HepG2 (cell line): ENCODE data around the gene SLC6A9. TPM values are rescaled to one million over a fixed set of nuclear protein-coding genes. Genes with fewer than 3 reads are reported as not detected.

Source experiments
- ATAC-seq: fragments of 200-7000 bp; cut with Tn5 transposase; 3 replicates; pipeline ENCODE4 v1.9.1; 2020; ENCODE audit warnings: mild to moderate bottlenecking, moderate library complexity
- BruUV-seq: library from RNA; stranded (reverse); fragments of 400-500 nt; replicated peaks from 2 replicates; lab custom pipeline; 2021; lab: Mats Ljungman, UMichigan
- CTCF ChIA-PET: fragments of 300-600 bp; formaldehyde crosslinking; extraction: SDS; loops from one replicate; lab custom pipeline; 2021; ENCODE audit warnings: low total read pairs, inconsistent platforms, low intra/inter-chr PET ratio; lab: Yijun Ruan, JAX
- POLR2A ChIA-PET: fragments of 350-600 bp; sonication (Branson Sonifier 250); formaldehyde crosslinking; loops from one replicate; lab custom pipeline; 2020; ENCODE audit warnings: antibody characterized with exemption, inconsistent platforms; lab: Yijun Ruan, JAX
- DNase-seq: peaks from one replicate; pipeline ENCODE4 v3.0.0-alpha.2; 2015; ENCODE audit warnings: low spot score
- FAIRE-seq: peaks from 3 replicates; lab custom pipeline; 2011; peaks lifted over from hg19 to GRCh38; lab: Jason Lieb, UNC
- H2AFZ ChIP-seq: one replicate; pipeline ENCODE4 v1.6.1; 2011; ENCODE audit warnings: low read length, inconsistent platforms
- H3K27ac ChIP-seq: fragments of 300-600 bp; 3 replicates; pipeline ENCODE4 v1.8.0; 2011; ENCODE audit warnings: mixed run types, mild to moderate bottlenecking, mixed read lengths, low read length, inconsistent platforms; ENCODE audit not compliant: insufficient read depth; ENCODE audit errors: extremely low read length
- H3K27me3 ChIP-seq, 2 experiments: fragments of 200-600 bp in 1 of 2; 2 replicates in 1 of 2; 3 replicates in 1 of 2; pipeline versions ENCODE4 v1.6.0 to v1.8.0; 2011; ENCODE audit warnings: low read length in 2 of 2, mild to moderate bottlenecking in 2 of 2, moderate library complexity in 2 of 2, inconsistent platforms in 1 of 2; ENCODE audit not compliant: insufficient read depth in 2 of 2, control insufficient read depth in 1 of 2
- H3K36me3 ChIP-seq, 2 experiments: fragments of 200-600 bp in 1 of 2; replicated peaks in 1 of 2; 2 replicates in 1 of 2; 3 replicates in 1 of 2; pipeline versions ENCODE4 v1.5.1 to v1.8.0; 2011; ENCODE audit warnings: low read length in 2 of 2, inconsistent platforms in 1 of 2; ENCODE audit not compliant: insufficient read depth in 2 of 2, control insufficient read depth in 1 of 2
- H3K4me1 ChIP-seq: 2 replicates; pipeline ENCODE4 v1.5.1; 2012; ENCODE audit warnings: low read length, inconsistent platforms; ENCODE audit not compliant: insufficient read depth
- H3K4me2 ChIP-seq: 2 replicates; pipeline ENCODE4 v1.6.0; 2011; ENCODE audit warnings: low read depth, low read length, inconsistent platforms
- H3K4me3 ChIP-seq, 3 experiments: fragments of 200-600 bp in 1 of 3; sonication (generic), shearing (Covaris generic) in 1 of 3; replicated peaks in 1 of 3; 2 replicates each; pipeline ENCODE4 v1.5.1; 2011 to 2016; ENCODE audit warnings: low read length in 3 of 3, inconsistent platforms in 2 of 3, low read depth in 2 of 3, mild to moderate bottlenecking in 2 of 3, control low read depth in 1 of 3, mixed read lengths in 1 of 3; ENCODE audit not compliant: insufficient read depth in 1 of 3
- H3K79me2 ChIP-seq: one replicate; pipeline ENCODE4 v1.6.1; 2011; ENCODE audit warnings: low read length, inconsistent platforms; ENCODE audit not compliant: insufficient read depth
- H3K9ac ChIP-seq: 2 replicates; pipeline ENCODE4 v1.6.0; 2011; ENCODE audit warnings: mild to moderate bottlenecking, low read depth, low read length, inconsistent platforms; ENCODE audit not compliant: insufficient read depth
- H3K9me3 ChIP-seq: 2 replicates; pipeline ENCODE4 v1.5.1; 2012; ENCODE audit warnings: mild to moderate bottlenecking, low read length
- H4K20me1 ChIP-seq: 2 replicates; pipeline ENCODE4 v1.6.0; 2011; ENCODE audit warnings: inconsistent platforms, mild to moderate bottlenecking, low read length, moderate library complexity; ENCODE audit not compliant: insufficient read depth
- ATM ChIP-seq: fragments of 450-650 bp; IDR thresholded peaks from 2 replicates; pipeline ENCODE4 v1.7.1; 2017; ENCODE audit warnings: mild to moderate bottlenecking, borderline replicate concordance
- BATF2 ChIP-seq: sonication (generic); formaldehyde crosslinking; IDR thresholded peaks from 2 replicates; pipeline ENCODE4 v1.8.0; 2022; ENCODE audit warnings: mild to moderate bottlenecking, missing genetic modification reagents, moderate library complexity
- FOXC1 ChIP-seq: sonication (generic); formaldehyde crosslinking; IDR thresholded peaks from 2 replicates; pipeline ENCODE4 v1.8.0; 2022; ENCODE audit warnings: mild to moderate bottlenecking, missing genetic modification reagents, borderline replicate concordance
- MYPOP ChIP-seq: sonication (generic); formaldehyde crosslinking; IDR thresholded peaks from 2 replicates; pipeline ENCODE4 v1.8.1; 2023; ENCODE audit warnings: mild to moderate bottlenecking, moderate library complexity, missing genetic modification reagents
- POLR2AphosphoS2 ChIP-seq: IDR thresholded peaks from 2 replicates; pipeline ENCODE4 v1.6.1; 2011; ENCODE audit warnings: low read depth, low read length, improper control_type of control experiment
- ZNF720 ChIP-seq: sonication (generic); formaldehyde crosslinking; IDR thresholded peaks from 2 replicates; pipeline ENCODE4 v1.4.0; 2020; ENCODE audit warnings: missing genetic modification reagents
- WGBS: methylation state at CpG from one replicate; pipeline ENCODE4 v1.1.6; 2017; ENCODE audit warnings: low lambda C conversion rate; 5-methylcytosine and 5-hydroxymethylcytosine counted together
- in situ Hi-C: cut with HindIII; loops from 2 replicates; pipeline ENCODE4 v1.10.0; 2017; ENCODE audit warnings: low pct_unique_long_range_greater_than_20kb; ENCODE audit not compliant: extremely low pct_ligation_motif_present
- intact Hi-C: fragments of 100-400 bp; cut with micrococcal nuclease; formaldehyde crosslinking; loops from one replicate; pipeline ENCODE4 v1.10.0; 2022; ENCODE audit not compliant: unreplicated experiment
- polyA plus RNA-seq, 8 experiments: library from polyadenylated mRNA; depleted of rRNA in 3 of 8; stranded (reverse) in 7 of 8; unstranded in 1 of 8; fragments of >200 nt; fragmentation: Illumina TruSeq in 4 of 8; extraction: Trizol in 4 of 8; gene quantifications; 2 replicates each; pipeline versions ENCODE4 v1.2.1 to v1.2.3, GENCODE V29; 2011 to 2016; ENCODE audit warnings: low read depth in 4 of 8, missing spikeins in 1 of 8, mixed read lengths in 1 of 8; ENCODE audit not compliant: insufficient read depth in 1 of 8
- total RNA-seq, 5 experiments: library from RNA; depleted of rRNA; stranded (reverse); fragments of >200 nt; fragmentation: Illumina TruSeq; extraction: Trizol; gene quantifications; 2 replicates each; pipeline ENCODE4 v1.2.3, GENCODE V29; 2016; ENCODE audit warnings: low read depth in 1 of 5

Gene SLC6A9
- total and polyA plus RNA-seq, 2 of the 13 experiments (the other 11 are each of a cell fraction or from before 2014, with no cell fraction given): 8.5 to 9.9 TPM

- no peak overlapping the region for H3K4me2 ChIP-seq
- BruUV-seq: no TSS peak
- FAIRE-seq: no peak
- peaks cover 11% of the 10 kb centered on the region for H3K79me2 ChIP-seq
- H4K20me1 ChIP-seq: no peaks in the 10 kb centered on the region
- POLR2A ChIA-PET: interaction anchor here (1.3 kb wide), 1 partner anchor 19 kb away, joined by 3 read pairs; the partner anchor contains the start of gene DPH2
- no peaks in the 10 kb centered on the region for H3K9me3 ChIP-seq
- no peak overlapping the region for H2AFZ ChIP-seq
- no peak overlapping the region for H3K27ac ChIP-seq
- CTCF ChIA-PET: no interaction called here
- no peak overlapping the region for H3K9ac ChIP-seq
- intact Hi-C loops (no loop called here), in situ Hi-C loops (no loop called here)
- no peaks in the 10 kb centered on the region; a peak in 1 of 5 replicates for H3K27me3 ChIP-seq
- no peak for ATAC-seq
- 99% methylated on average over 4 of the region's 4 CpGs for WGBS
- peaks cover 14% of the 10 kb centered on the region for H3K4me1 ChIP-seq
- peaks cover 0 to under 1% of the 10 kb centered on the region in 2 experiments; a peak in 1 of 5 replicates for H3K36me3 ChIP-seq
- DNase-seq: no peak
- H3K4me3 ChIP-seq: no peak overlapping the region
- TF ChIP-seq ATM (no peak), MYPOP (no peak), BATF2 (CRISPR knock-in tag) (no peak), ZNF720 (CRISPR knock-in tag) (no peak), FOXC1 (CRISPR knock-in tag) (no peak), POLR2AphosphoS2 (no peak)
Measured at GRCh38 chr1:43951021-43951985, 80.0 kb downstream of the SLC6A9 start.
